Smooth muscle cell (in vitro differentiated cells): Measurements from ENCODE around the gene LARP4. TPM values are rescaled to one million over a fixed set of nuclear protein-coding genes. Genes with fewer than 3 reads are reported as not detected.

Experiments
- DNase-seq: peaks from one replicate; lab custom pipeline; 2025; ENCODE audit not compliant: unreplicated experiment; lab: John Stamatoyannopoulos, UW
- H2AFZ ChIP-seq: fragments of 200-600 bp; sonication (generic); 2 replicates; pipeline ENCODE4 v1.6.0; 2016; ENCODE audit warnings: antibody characterized with exemption, low read depth, mild to moderate bottlenecking
- H3F3A ChIP-seq: fragments of 200-600 bp; sonication (generic); 2 replicates; pipeline ENCODE4 v1.6.0; 2017; ENCODE audit warnings: antibody characterized with exemption, low read depth
- H3K27ac ChIP-seq: fragments of 200-600 bp; sonication (generic); 2 replicates; pipeline ENCODE4 v1.5.1; 2016; ENCODE audit warnings: low read depth, mild to moderate bottlenecking
- H3K27me3 ChIP-seq: fragments of 200-600 bp; sonication (generic); 2 replicates; pipeline ENCODE4 v1.6.1; 2016; ENCODE audit warnings: low read depth, mild to moderate bottlenecking
- H3K36me3 ChIP-seq: fragments of 200-600 bp; sonication (generic); 2 replicates; pipeline ENCODE4 v1.5.1; 2016; ENCODE audit warnings: low read depth
- H3K4me1 ChIP-seq: fragments of 200-600 bp; sonication (generic); 2 replicates; pipeline ENCODE4 v1.5.1; 2016; ENCODE audit warnings: low read depth
- H3K4me2 ChIP-seq: fragments of 200-600 bp; sonication (generic); 2 replicates; pipeline ENCODE4 v1.6.0; 2016; ENCODE audit warnings: mild to moderate bottlenecking
- H3K4me3 ChIP-seq: fragments of 200-600 bp; sonication (generic); 2 replicates; pipeline ENCODE4 v1.5.1; 2016; ENCODE audit warnings: mild to moderate bottlenecking
- H3K79me2 ChIP-seq: fragments of 200-600 bp; sonication (generic); 2 replicates; pipeline ENCODE4 v1.6.0; 2016; ENCODE audit warnings: low read depth, mild to moderate bottlenecking
- H3K9ac ChIP-seq: fragments of 200-600 bp; sonication (generic); 2 replicates; pipeline ENCODE4 v1.6.0; 2016; ENCODE audit warnings: low read depth
- H3K9me3 ChIP-seq: fragments of 200-600 bp; sonication (generic); replicated peaks from 2 replicates; pipeline ENCODE4 v1.5.1; 2016; ENCODE audit warnings: low read depth
- H4K20me1 ChIP-seq: fragments of 200-600 bp; sonication (generic); 2 replicates; pipeline ENCODE4 v1.6.0; 2016; ENCODE audit warnings: low read depth
- WGBS: methylation state at CpG from one replicate; pipeline ENCODE4 v1.1.7; 2016; ENCODE audit warnings: low lambda C conversion rate; 5-methylcytosine and 5-hydroxymethylcytosine counted together
- polyA plus RNA-seq: library from polyadenylated mRNA; unstranded; fragments of >200 nt; fragmentation: Nextera tagmentation; extraction: Ambion mirVana; gene quantifications from 2 replicates; pipeline ENCODE4 v1.2.1, GENCODE V29; 2016
- total RNA-seq: library from RNA; depleted of rRNA; stranded (reverse); fragments of >200 nt; gene quantifications from 2 replicates; pipeline ENCODE4 v1.2.3, GENCODE V29; 2014
- TF ChIP-seq, protein P1 (sequence below): fragments of 200-600 bp; sonication (generic); IDR thresholded peaks from 2 replicates; pipeline ENCODE4 v1.5.1; 2017; ENCODE audit warnings: borderline replicate concordance, mild to moderate bottlenecking, antibody characterized with exemption; ENCODE audit not compliant: insufficient read depth, poor library complexity, severe bottlenecking

The LARP4 gene
- total and polyA plus RNA-seq, 2 experiments from 2014 or later = 11.7 to 37.9 TPM

- H3K27ac ChIP-seq = no peak overlapping the region
- no peak overlapping the region for H3K9ac ChIP-seq
- WGBS = 98% methylated on average over 2 of the region's 2 CpGs
- H3K79me2 ChIP-seq = peaks cover 83% of the 10 kb centered on the region
- H3K36me3 ChIP-seq = no peaks in the 10 kb centered on the region
- H3K4me1 ChIP-seq = peaks cover 8% of the 10 kb centered on the region
- no peaks in the 10 kb centered on the region for H3F3A ChIP-seq
- H2AFZ ChIP-seq = no peak overlapping the region
- peaks cover 42% of the 10 kb centered on the region for H4K20me1 ChIP-seq
- no peak overlapping the region for H3K4me3 ChIP-seq
- H3K27me3 ChIP-seq = no peaks in the 10 kb centered on the region
- no peak for DNase-seq
- H3K9me3 ChIP-seq = no peaks in the 10 kb centered on the region
- TF ChIP-seq, protein P1, sequence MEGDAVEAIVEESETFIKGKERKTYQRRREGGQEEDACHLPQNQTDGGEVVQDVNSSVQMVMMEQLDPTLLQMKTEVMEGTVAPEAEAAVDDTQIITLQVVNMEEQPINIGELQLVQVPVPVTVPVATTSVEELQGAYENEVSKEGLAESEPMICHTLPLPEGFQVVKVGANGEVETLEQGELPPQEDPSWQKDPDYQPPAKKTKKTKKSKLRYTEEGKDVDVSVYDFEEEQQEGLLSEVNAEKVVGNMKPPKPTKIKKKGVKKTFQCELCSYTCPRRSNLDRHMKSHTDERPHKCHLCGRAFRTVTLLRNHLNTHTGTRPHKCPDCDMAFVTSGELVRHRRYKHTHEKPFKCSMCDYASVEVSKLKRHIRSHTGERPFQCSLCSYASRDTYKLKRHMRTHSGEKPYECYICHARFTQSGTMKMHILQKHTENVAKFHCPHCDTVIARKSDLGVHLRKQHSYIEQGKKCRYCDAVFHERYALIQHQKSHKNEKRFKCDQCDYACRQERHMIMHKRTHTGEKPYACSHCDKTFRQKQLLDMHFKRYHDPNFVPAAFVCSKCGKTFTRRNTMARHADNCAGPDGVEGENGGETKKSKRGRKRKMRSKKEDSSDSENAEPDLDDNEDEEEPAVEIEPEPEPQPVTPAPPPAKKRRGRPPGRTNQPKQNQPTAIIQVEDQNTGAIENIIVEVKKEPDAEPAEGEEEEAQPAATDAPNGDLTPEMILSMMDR = no peak
- no peak overlapping the region for H3K4me2 ChIP-seq
These were observed 123.9 kb downstream of the LARP4 start for GRCh38 chr12:50524621-50525020.

DNA sequence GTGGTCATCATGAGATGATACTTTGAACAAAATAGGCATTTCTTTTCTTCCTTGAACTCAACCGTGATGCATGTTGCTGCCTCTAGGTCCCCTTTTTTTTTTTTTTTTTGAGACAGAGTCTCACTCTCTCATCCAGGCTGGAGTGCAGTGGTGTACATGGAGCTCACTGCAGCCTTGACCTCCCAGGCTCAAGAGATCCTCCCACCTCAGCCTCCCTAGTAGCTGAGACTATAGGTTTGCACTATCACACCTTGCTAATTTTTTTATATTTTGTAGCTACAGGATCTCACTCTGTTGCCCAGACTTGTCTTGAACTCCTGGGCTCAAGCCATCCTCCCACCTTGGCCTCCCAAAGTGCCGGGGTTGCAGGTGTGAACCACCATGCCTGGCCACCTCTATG, 124.7 kb downstream of the LARP4 start:
- H3K27me3 ChIP-seq = no peaks in the 10 kb centered on the region
- DNase-seq = no peak
- WGBS = 97% methylated on average over 2 of the region's 2 CpGs
- no peak overlapping the region for H2AFZ ChIP-seq
- no peak overlapping the region for H3K27ac ChIP-seq
- peaks cover 8% of the 10 kb centered on the region for H3K4me1 ChIP-seq
- TF ChIP-seq, protein P1 = no peak
- H3K4me2 ChIP-seq = no peak overlapping the region
- peaks cover 39% of the 10 kb centered on the region for H4K20me1 ChIP-seq
- H3F3A ChIP-seq = no peaks in the 10 kb centered on the region
- H3K36me3 ChIP-seq = no peaks in the 10 kb centered on the region
- no peak overlapping the region for H3K4me3 ChIP-seq
- H3K79me2 ChIP-seq = peaks cover 79% of the 10 kb centered on the region
- no peaks in the 10 kb centered on the region for H3K9me3 ChIP-seq
- H3K9ac ChIP-seq = no peak overlapping the region

GRCh38 chr12:50527359-50527726, 126.7 kb downstream of the LARP4 start:
- H2AFZ ChIP-seq = no peak overlapping the region
- DNase-seq = no peak
- H3K27me3 ChIP-seq = no peaks in the 10 kb centered on the region
- 98% methylated on average over 5 of the region's 5 CpGs for WGBS
- H3K4me3 ChIP-seq = no peak overlapping the region
- H3K9me3 ChIP-seq = no peaks in the 10 kb centered on the region
- no peak overlapping the region for H3K27ac ChIP-seq
- no peak overlapping the region for H3K4me2 ChIP-seq
- peaks cover 23% of the 10 kb centered on the region for H4K20me1 ChIP-seq
- peaks cover 67% of the 10 kb centered on the region for H3K79me2 ChIP-seq
- peaks cover 9% of the 10 kb centered on the region for H3K4me1 ChIP-seq
- H3K9ac ChIP-seq = no peak overlapping the region
- H3F3A ChIP-seq = peaks cover under 1% of the 10 kb centered on the region
- H3K36me3 ChIP-seq = no peaks in the 10 kb centered on the region
- TF ChIP-seq, protein P1 = no peak

- H3K4me3 ChIP-seq = no peak overlapping the region
- no peak overlapping the region for H3K9ac ChIP-seq
- no peak overlapping the region for H3K4me2 ChIP-seq
- 100% methylated on average over 1 of the region's 1 CpG for WGBS
- TF ChIP-seq, protein P1 = no peak
- H3K4me1 ChIP-seq = peaks cover 20% of the 10 kb centered on the region
- no peaks in the 10 kb centered on the region for H3K9me3 ChIP-seq
- no peak for DNase-seq
- H3K27me3 ChIP-seq = no peaks in the 10 kb centered on the region
- no peak overlapping the region for H2AFZ ChIP-seq
- peaks cover 14% of the 10 kb centered on the region for H3F3A ChIP-seq
- no peaks in the 10 kb centered on the region for H3K36me3 ChIP-seq
- peaks cover 57% of the 10 kb centered on the region for H3K79me2 ChIP-seq
- H3K27ac ChIP-seq = no peak overlapping the region
- H4K20me1 ChIP-seq = peaks cover 21% of the 10 kb centered on the region
These were observed 128.1 kb downstream of the LARP4 start for GRCh38 chr12:50528800-50529199.
